Stimulated activated CD4-positive, alpha-beta T cell treated with anti-CD3 and anti-CD28 coated beads, Interleukin-2, amount 100 ng/mL, for 4 hours (primary cell): ENCODE data around the gene PPP1R3F.
"Not testable (repeated sequence)": the region's sequence is repeated elsewhere in the genome, so short reads cannot be mapped to it uniquely, and the experiment has no call there.

Experiments used
- DNase-seq: peaks from one replicate; pipeline ENCODE4 v3.0.0-alpha.2; 2020; ENCODE audit warnings: low read depth

PPP1R3F gene

DNA sequence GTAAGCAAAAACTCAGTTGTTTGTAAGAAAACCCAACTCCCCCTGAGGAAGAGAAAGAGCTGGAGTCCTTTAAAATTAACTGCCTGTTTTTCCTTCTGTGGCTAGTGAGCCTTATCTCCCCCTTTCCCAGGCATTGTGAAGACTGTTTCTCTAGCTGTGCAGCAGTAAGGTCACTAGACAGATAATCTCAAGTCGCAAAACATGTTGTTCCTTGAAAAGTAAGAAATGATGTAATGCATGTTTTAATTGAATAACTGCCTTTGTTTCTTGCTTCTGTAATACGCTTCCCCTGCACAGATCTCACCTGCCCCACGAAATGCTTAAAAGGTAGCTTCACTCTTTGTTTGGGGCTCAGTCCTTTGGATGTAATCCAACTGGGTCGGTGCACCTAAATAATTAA lies 46.5 kb downstream of the PPP1R3F start:
- no peak for DNase-seq

DNA sequence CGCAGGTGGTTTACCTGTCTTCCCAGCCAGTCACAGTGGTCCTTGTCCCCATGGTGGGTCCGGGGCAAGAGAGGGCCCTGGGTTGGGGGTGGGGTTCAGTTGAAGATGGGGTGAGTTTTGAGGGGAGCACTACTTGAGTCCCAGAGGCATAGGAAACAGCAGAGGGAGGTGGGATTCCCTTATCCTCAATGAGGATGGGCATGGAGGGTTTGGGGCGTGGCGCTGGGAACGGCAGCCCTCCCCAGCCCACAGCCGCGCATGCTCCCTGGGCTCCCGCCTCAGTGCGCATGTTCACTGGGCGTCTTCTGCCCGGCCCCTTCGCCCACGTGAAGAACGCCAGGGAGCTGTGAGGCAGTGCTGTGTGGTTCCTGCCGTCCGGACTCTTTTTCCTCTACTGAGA lies 52.1 kb downstream of the PPP1R3F start, which contains the start of gene GAGE12J:
Gene GAGE12J (plus strand): TSS at position 301 of the 400 bp plus-strand sequence. CDS start 1,157 bp downstream, outside the sequence.
- not testable (repeated sequence) for DNase-seq

DNA sequence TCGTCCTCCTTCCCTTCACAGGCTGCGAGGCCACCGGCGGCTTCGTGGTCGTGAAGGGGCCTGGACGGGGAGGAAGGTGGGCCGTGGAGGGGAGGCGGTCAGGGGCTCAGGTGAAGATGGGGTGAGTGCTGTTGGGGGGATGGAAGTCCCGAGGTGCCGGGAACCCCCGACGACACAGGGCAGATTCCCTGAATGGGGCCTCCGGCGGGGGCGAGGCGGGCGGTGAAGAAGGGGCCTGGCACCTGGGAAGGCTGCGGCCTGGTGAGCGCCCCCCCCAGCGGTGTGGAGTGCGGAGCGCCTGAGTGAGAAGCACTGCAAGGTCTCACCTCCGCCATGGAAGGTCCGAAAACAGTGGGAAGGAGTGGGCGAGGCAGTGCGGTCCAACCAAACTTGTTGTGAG lies 52.7 kb downstream of the PPP1R3F start:
- DNase-seq, result not testable (repeated sequence)

- DNase-seq, result not testable (repeated sequence)
Measured at GRCh38 chrX:49323735-49324134, 54.1 kb downstream of the PPP1R3F start.

DNA sequence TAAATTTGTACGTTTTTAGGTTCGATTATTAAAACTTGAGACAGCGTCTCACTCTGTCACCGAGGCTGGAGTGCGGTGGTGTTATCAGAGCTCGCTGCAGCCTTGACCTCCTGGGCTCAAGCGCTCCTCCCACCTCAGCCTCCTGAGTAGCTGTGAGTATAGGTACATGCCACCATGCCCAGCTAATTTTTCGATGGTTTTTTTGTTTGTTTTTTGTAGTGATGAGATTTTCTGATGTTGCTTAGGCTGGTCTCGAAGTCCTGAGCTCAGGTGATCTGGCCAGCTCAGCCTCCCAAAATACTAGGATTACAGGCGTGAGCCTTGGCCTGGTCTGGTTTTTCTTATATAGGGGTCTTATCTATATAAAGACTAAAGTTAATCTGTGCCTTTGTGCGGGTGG lies 60.8 kb downstream of the PPP1R3F start:
- not testable (repeated sequence) for DNase-seq

DNA sequence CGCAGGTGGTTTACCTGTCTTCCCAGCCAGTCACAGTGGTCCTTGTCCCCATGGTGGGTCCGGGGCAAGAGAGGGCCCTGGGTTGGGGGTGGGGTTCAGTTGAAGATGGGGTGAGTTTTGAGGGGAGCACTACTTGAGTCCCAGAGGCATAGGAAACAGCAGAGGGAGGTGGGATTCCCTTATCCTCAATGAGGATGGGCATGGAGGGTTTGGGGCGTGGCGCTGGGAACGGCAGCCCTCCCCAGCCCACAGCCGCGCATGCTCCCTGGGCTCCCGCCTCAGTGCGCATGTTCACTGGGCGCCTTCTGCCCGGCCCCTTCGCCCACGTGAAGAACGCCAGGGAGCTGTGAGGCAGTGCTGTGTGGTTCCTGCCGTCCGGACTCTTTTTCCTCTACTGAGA lies 61.7 kb downstream of the PPP1R3F start, which contains the start of gene GAGE13:
Gene GAGE13 (plus strand): TSS at position 301 of the 400 bp plus-strand sequence. CDS start 1,156 bp downstream, outside the sequence.
- DNase-seq, result not testable (repeated sequence)

GRCh38 chrX:49331841-49332240 lies 62.2 kb downstream of the PPP1R3F start:
- not testable (repeated sequence) for DNase-seq
